Transverse colon (tissue), 4 donors: ENCODE results near the gene STARD3. TPM values are rescaled to one million over a fixed set of nuclear protein-coding genes. Genes with fewer than 3 reads are reported as not detected.

Source experiments
- DNase-seq: peaks from one replicate; pipeline ENCODE4 v3.0.0-alpha.2; 2019
- H3K27ac ChIP-seq, 4 donors: fragments of 200-600 bp; sonication (generic); 2 replicates each; pipeline ENCODE4 v1.5.1; 2016 to 2018; ENCODE audit warnings: inconsistent platforms in 4 of 4
- H3K27me3 ChIP-seq: fragments of 200-600 bp; sonication (generic); 2 replicates; pipeline ENCODE4 v1.5.1; 2017; ENCODE audit warnings: inconsistent platforms
- H3K36me3 ChIP-seq, 4 donors: fragments of 200-600 bp; sonication (generic); 2 replicates each; pipeline ENCODE4 v1.5.1; 2017 to 2019; ENCODE audit warnings: inconsistent platforms in 4 of 4
- H3K4me1 ChIP-seq, 4 donors: fragments of 200-600 bp; sonication (generic); 2 replicates each; pipeline ENCODE4 v1.5.1; 2017 to 2020; ENCODE audit warnings: inconsistent platforms in 4 of 4
- H3K4me3 ChIP-seq, 4 donors: fragments of 200-600 bp; sonication (generic); 1 replicate in 1 of 4; 2 replicates in 3 of 4; pipeline versions ENCODE4 v1.5.1 to v1.6.1; 2017 to 2019; ENCODE audit warnings: inconsistent platforms in 4 of 4
- H3K9me3 ChIP-seq, 2 donors: fragments of 200-600 bp; sonication (generic); 2 replicates each; pipeline ENCODE4 v1.5.1; 2017 to 2019; ENCODE audit warnings: inconsistent platforms in 2 of 2
- EP300 ChIP-seq: sonication (generic); formaldehyde crosslinking; IDR thresholded peaks from one replicate; pipeline ENCODE4 v1.6.1; 2017; ENCODE audit warnings: antibody characterized with exemption, low read depth
- POLR2A ChIP-seq: fragments of 450-650 bp; IDR thresholded peaks from one replicate; pipeline ENCODE4 v1.6.1; 2016; ENCODE audit warnings: antibody characterized with exemption, mild to moderate bottlenecking, moderate library complexity
- POLR2AphosphoS5 ChIP-seq, 3 donors: sonication (generic); formaldehyde crosslinking; IDR thresholded peaks; one replicate each; pipeline ENCODE4 v1.6.1; 2016; ENCODE audit warnings: antibody characterized with exemption in 3 of 3
- WGBS, 2 donors: methylation state at CpG; one replicate each; pipeline ENCODE4 v1.1.5; 2018; ENCODE audit warnings: low coverage in 1 of 2; 5-methylcytosine and 5-hydroxymethylcytosine counted together
- in situ Hi-C, 4 donors: fragments of 200-750 bp; cut with MboI; loops; one replicate each; pipeline versions ENCODE4 v1.15.0 to v1.15.1; 2017; ENCODE audit warnings: low sequenced_read_pairs in 3 of 4, low pct_ligation_motif_present in 1 of 4, low pct_unique_long_range_greater_than_20kb in 1 of 4
- intact Hi-C: fragments of 100-400 bp; cut with DNase I; formaldehyde crosslinking; loops from one replicate; pipeline ENCODE4 v1.15.1; 2023; ENCODE audit warnings: low total_unique reads
- total RNA-seq, 4 donors: library from RNA; depleted of rRNA; stranded (reverse); fragments of >200 nt; gene quantifications; one replicate each; pipeline ENCODE4 v1.1.0, GENCODE V29; 2016
- TF ChIP-seq, protein P1 (sequence below), 5 experiments: fragments of 200-600 bp in 3 of 5; fragments of 450-650 bp in 2 of 5; sonication (generic) in 3 of 5; IDR thresholded peaks; 1 replicate in 2 of 5; 2 replicates in 3 of 5; pipeline ENCODE4 v1.5.1; 2016 to 2017; ENCODE audit warnings: antibody characterized with exemption in 5 of 5, inconsistent platforms in 3 of 5, mild to moderate bottlenecking in 2 of 5, moderate library complexity in 1 of 5

The STARD3 gene
- total RNA-seq, 4 donors from 2014 or later, result 63.5 to 193 (median 73.2) TPM

GRCh38 chr17:39632153-39632941, 4.6 kb upstream of the STARD3 start:
- Histone ChIP-seq H3K4me3 (peak overlapping the region in 2 of 4 donors; percentile 22), H3K4me1 (peaks cover 20 to 69% (median 53%) of the 10 kb centered on the region in 4 donors), H3K36me3 (no peaks in the 10 kb centered on the region), H3K27me3 (peaks cover 21% of the 10 kb centered on the region), H3K9me3 (no peaks in the 10 kb centered on the region), H3K27ac (peak overlapping the region; percentile 90 to 93 (median 91))
- in situ Hi-C loops, result loop anchor here in 1 of 4 donors (25.0 kb wide), 1 partner anchor 105 kb away; the partner anchor contains the start of genes GRB7 and MIEN1
- peak; percentile 78 for TF ChIP-seq POLR2A
- TF ChIP-seq EP300, result peak; percentile 81
- peak; percentile 26 to 84 (median 73) for TF ChIP-seq POLR2AphosphoS5 (IDR thresholded peaks at IDR 0.05)
- TF ChIP-seq, protein P1, sequence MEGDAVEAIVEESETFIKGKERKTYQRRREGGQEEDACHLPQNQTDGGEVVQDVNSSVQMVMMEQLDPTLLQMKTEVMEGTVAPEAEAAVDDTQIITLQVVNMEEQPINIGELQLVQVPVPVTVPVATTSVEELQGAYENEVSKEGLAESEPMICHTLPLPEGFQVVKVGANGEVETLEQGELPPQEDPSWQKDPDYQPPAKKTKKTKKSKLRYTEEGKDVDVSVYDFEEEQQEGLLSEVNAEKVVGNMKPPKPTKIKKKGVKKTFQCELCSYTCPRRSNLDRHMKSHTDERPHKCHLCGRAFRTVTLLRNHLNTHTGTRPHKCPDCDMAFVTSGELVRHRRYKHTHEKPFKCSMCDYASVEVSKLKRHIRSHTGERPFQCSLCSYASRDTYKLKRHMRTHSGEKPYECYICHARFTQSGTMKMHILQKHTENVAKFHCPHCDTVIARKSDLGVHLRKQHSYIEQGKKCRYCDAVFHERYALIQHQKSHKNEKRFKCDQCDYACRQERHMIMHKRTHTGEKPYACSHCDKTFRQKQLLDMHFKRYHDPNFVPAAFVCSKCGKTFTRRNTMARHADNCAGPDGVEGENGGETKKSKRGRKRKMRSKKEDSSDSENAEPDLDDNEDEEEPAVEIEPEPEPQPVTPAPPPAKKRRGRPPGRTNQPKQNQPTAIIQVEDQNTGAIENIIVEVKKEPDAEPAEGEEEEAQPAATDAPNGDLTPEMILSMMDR (IDR thresholded peaks at IDR 0.05), result no peak
- intact Hi-C loops, result loop anchor here (10.0 kb wide), 1 partner anchor 122 kb away; no protein-coding TSS in a partner anchor
- WGBS, 2 donors, result 30% methylated on average over 13 of the region's 13 CpGs; no CpG with 5 or more reads in 1 of the 2 donors
- peak; percentile 93 for DNase-seq

- peak overlapping the region; percentile 90 to 93 (median 91) for H3K27ac ChIP-seq
- in situ Hi-C loops, result loop anchor here in 1 of 4 donors (25.0 kb wide), 1 partner anchor 104 kb away; the partner anchor contains the start of genes GRB7 and MIEN1
- peak overlapping the region in 1 of 4 donors; percentile 12 for H3K4me3 ChIP-seq
- H3K27me3 ChIP-seq, result peaks cover 10% of the 10 kb centered on the region
- no peaks in the 10 kb centered on the region for H3K9me3 ChIP-seq
- no peak for TF ChIP-seq POLR2A
- TF ChIP-seq, protein P1 (IDR thresholded peaks at IDR 0.05), result no peak
- TF ChIP-seq POLR2AphosphoS5 (IDR thresholded peaks at IDR 0.05), result no peak
- TF ChIP-seq EP300, result no peak
- no peaks in the 10 kb centered on the region for H3K36me3 ChIP-seq
- H3K4me1 ChIP-seq, result peaks cover 31 to 79% (median 62%) of the 10 kb centered on the region in 4 donors
- WGBS, 2 donors, result 50 to 51% methylated on average over 1 to 8 of the region's 8 CpGs
- intact Hi-C loops, result loop anchor here (10.0 kb wide), 1 partner anchor 121 kb away; no protein-coding TSS in a partner anchor
- DNase-seq, result no peak
These were observed 3.3 kb upstream of the STARD3 start for GRCh38 chr17:39633570-39634183.

GRCh38 chr17:39634384-39634871, 2.5 kb upstream of the STARD3 start:
- peaks cover 4% of the 10 kb centered on the region for H3K27me3 ChIP-seq
- in situ Hi-C loops, result loop anchor here in 1 of 4 donors (25.0 kb wide), 1 partner anchor 103 kb away; the partner anchor contains the start of genes GRB7 and MIEN1
- no peak for TF ChIP-seq EP300
- TF ChIP-seq, protein P1 (IDR thresholded peaks at IDR 0.05), result peak; percentile 72 to 88 (median 79)
- 31% methylated on average over 2 of the region's 2 CpGs; no CpG with 5 or more reads in 1 of the 2 donors for WGBS, 2 donors
- no peaks in the 10 kb centered on the region for H3K9me3 ChIP-seq
- H3K4me3 ChIP-seq, result no peak overlapping the region
- DNase-seq, result peak; percentile 16
- peak overlapping the region; percentile 90 to 93 (median 91) for H3K27ac ChIP-seq
- peaks cover 31 to 87% (median 64%) of the 10 kb centered on the region in 4 donors for H3K4me1 ChIP-seq
- intact Hi-C loops, result loop anchor here (10.0 kb wide), 1 partner anchor 120 kb away; no protein-coding TSS in a partner anchor
- H3K36me3 ChIP-seq, result no peaks in the 10 kb centered on the region
